MM.1S (cell line): ENCODE measurements around the gene VAPB.

ENCODE experiments used
- CTCF ChIP-seq: fragments of 300-600 bp; sonication (generic); IDR thresholded peaks from 2 replicates; pipeline ENCODE4 v1.5.1; 2016; ENCODE audit warnings: antibody characterized with exemption, low read length, mixed read lengths
- EZH2 ChIP-seq: fragments of 300-600 bp; sonication (generic); optimal IDR thresholded peaks from 2 replicates; pipeline ENCODE3; 2017; ENCODE audit warnings: low read depth, mild to moderate bottlenecking, antibody characterized with exemption, low read length, mixed read lengths
- EZH2phosphoT487 ChIP-seq: fragments of 300-600 bp; sonication (generic); IDR thresholded peaks from 2 replicates; pipeline ENCODE4 v1.6.1; 2018; ENCODE audit warnings: antibody characterized with exemption, low read length

- TF ChIP-seq CTCF (no peak), EZH2 (no peak), EZH2phosphoT487 (no peak)
Observed at GRCh38 chr20:58467572-58468527, 78.8 kb downstream of the VAPB start.
